GM23338 (cell line): ENCODE results near the gene ZFYVE21. TPM values are rescaled to one million over a fixed set of nuclear protein-coding genes. Genes with fewer than 3 reads are reported as not detected.

Experiments
- ATAC-seq: fragments of 200-7000 bp; cut with Tn5 transposase; 3 replicates; pipeline ENCODE4 v1.9.1; 2020
- DNase-seq: peaks from one replicate; pipeline ENCODE4 v3.0.0-alpha.2; 2015; ENCODE audit warnings: low spot score
- H2AFZ ChIP-seq: fragments of 200-600 bp; sonication (generic); 2 replicates; pipeline ENCODE4 v1.8.0; 2016; ENCODE audit warnings: antibody characterized with exemption, mild to moderate bottlenecking, moderate library complexity
- H3F3A ChIP-seq: fragments of 200-600 bp; sonication (generic); replicated peaks from 2 replicates; pipeline ENCODE4 v1.8.0; 2017; ENCODE audit warnings: antibody characterized with exemption, mixed run types, low read depth
- H3K27ac ChIP-seq: fragments of 200-600 bp; sonication (generic); 2 replicates; pipeline ENCODE4 v1.6.1; 2016; ENCODE audit warnings: low read depth
- H3K27me3 ChIP-seq: fragments of 200-600 bp; sonication (generic); 2 replicates; pipeline ENCODE4 v1.8.0; 2016; ENCODE audit warnings: mild to moderate bottlenecking, mixed run types, moderate library complexity; ENCODE audit not compliant: insufficient read depth
- H3K36me3 ChIP-seq: fragments of 200-600 bp; sonication (generic); 2 replicates; pipeline ENCODE4 v1.8.0; 2016; ENCODE audit warnings: mild to moderate bottlenecking; ENCODE audit not compliant: insufficient read depth
- H3K4me1 ChIP-seq: fragments of 200-600 bp; sonication (generic); 2 replicates; pipeline ENCODE4 v1.8.0; 2016; ENCODE audit warnings: mild to moderate bottlenecking, moderate library complexity; ENCODE audit not compliant: insufficient read depth
- H3K4me2 ChIP-seq: fragments of 200-600 bp; sonication (generic); 2 replicates; pipeline ENCODE4 v1.7.1; 2017; ENCODE audit warnings: mixed run types
- H3K4me3 ChIP-seq: fragments of 200-600 bp; sonication (generic); 2 replicates; pipeline ENCODE4 v1.6.1; 2016; ENCODE audit warnings: mixed run types
- H3K79me2 ChIP-seq: fragments of 200-600 bp; sonication (generic); replicated peaks from 2 replicates; pipeline ENCODE4 v1.8.0; 2017; ENCODE audit warnings: mild to moderate bottlenecking; ENCODE audit not compliant: insufficient read depth
- H3K9me2 ChIP-seq: fragments of 200-600 bp; sonication (generic); 2 replicates; pipeline ENCODE4 v1.8.0; 2017; ENCODE audit not compliant: insufficient read depth
- H4K20me1 ChIP-seq: fragments of 200-600 bp; sonication (generic); replicated peaks from 2 replicates; pipeline ENCODE4 v1.8.0; 2017; ENCODE audit warnings: mild to moderate bottlenecking; ENCODE audit not compliant: insufficient read depth
- H3K27ac Mint-ChIP-seq: 2 replicates; pipeline ENCODE4 v1.8.0; 2020; ENCODE audit warnings: inconsistent platforms, mild to moderate bottlenecking, moderate library complexity, mixed read lengths
- H3K27me3 Mint-ChIP-seq: 3 replicates; pipeline ENCODE4 v1.8.0; 2022; ENCODE audit warnings: low read depth, mild to moderate bottlenecking, moderate library complexity, mixed read lengths, inconsistent platforms; ENCODE audit not compliant: insufficient read depth, poor library complexity
- H3K36me3 Mint-ChIP-seq: 3 replicates; pipeline ENCODE4 v1.8.0; 2021; ENCODE audit warnings: low read depth, mild to moderate bottlenecking, inconsistent platforms, moderate library complexity, mixed read lengths
- H3K4me1 Mint-ChIP-seq: 3 replicates; pipeline ENCODE4 v1.8.0; 2020; ENCODE audit warnings: mild to moderate bottlenecking, inconsistent platforms, mixed read lengths
- H3K4me3 Mint-ChIP-seq: 3 replicates; pipeline ENCODE4 v1.8.0; 2021; ENCODE audit warnings: moderate library complexity, mild to moderate bottlenecking, inconsistent platforms, mixed read lengths
- H3K9me3 Mint-ChIP-seq: 3 replicates; pipeline ENCODE4 v1.8.0; 2020; ENCODE audit warnings: moderate library complexity, mild to moderate bottlenecking, inconsistent platforms, mixed read lengths
- CREB1 ChIP-seq: fragments of 250-450 bp; sonication (Bioruptor Pico); IDR thresholded peaks from 2 replicates; pipeline ENCODE4 v1.5.0; 2020; ENCODE audit warnings: low read depth, mild to moderate bottlenecking, moderate library complexity
- CTCF ChIP-seq, 2 experiments: fragments of 200-600 bp in 1 of 2; sonication (generic) in 1 of 2; conservative IDR thresholded peaks; 2 replicates each; pipeline versions ENCODE4 v1.5.1 to v1.6.1; 2016 to 2017; ENCODE audit warnings: antibody characterized with exemption in 2 of 2, low read depth in 2 of 2, mild to moderate bottlenecking in 2 of 2, moderate library complexity in 1 of 2
- ETS1 ChIP-seq: IDR thresholded peaks from 2 replicates; pipeline ENCODE4 v1.6.1; 2016; ENCODE audit warnings: antibody characterized with exemption
- EZH2 ChIP-seq: fragments of 200-600 bp; sonication (generic); IDR thresholded peaks from one replicate; pipeline ENCODE4 v1.8.0; 2017; ENCODE audit warnings: antibody characterized with exemption, mild to moderate bottlenecking, low read depth; ENCODE audit not compliant: unreplicated experiment
- EZH2phosphoT487 ChIP-seq: fragments of 200-600 bp; sonication (generic); IDR thresholded peaks from one replicate; pipeline ENCODE4 v1.8.1; 2018; ENCODE audit warnings: antibody characterized with exemption; ENCODE audit not compliant: unreplicated experiment
- JUNB ChIP-seq: IDR thresholded peaks from one replicate; pipeline ENCODE4 v1.6.1; 2016; ENCODE audit warnings: antibody characterized with exemption; ENCODE audit not compliant: unreplicated experiment
- NANOG ChIP-seq: IDR thresholded peaks from 2 replicates; pipeline ENCODE4 v1.6.1; 2016; ENCODE audit warnings: antibody characterized with exemption, borderline replicate concordance
- POLR2AphosphoS5 ChIP-seq: IDR thresholded peaks from 2 replicates; pipeline ENCODE4 v1.6.1; 2016; ENCODE audit warnings: antibody characterized with exemption, low read depth
- STAT1 ChIP-seq: IDR thresholded peaks from one replicate; pipeline ENCODE4 v1.6.1; 2016; ENCODE audit warnings: antibody characterized with exemption; ENCODE audit not compliant: unreplicated experiment
- ZNF114 ChIP-seq: fragments of 250-450 bp; sonication (Bioruptor Pico); IDR thresholded peaks from 2 replicates; pipeline ENCODE4 v1.5.0; 2020; ENCODE audit warnings: mild to moderate bottlenecking, moderate library complexity
- ZNF331 ChIP-seq: fragments of 250-450 bp; sonication (Bioruptor Pico); IDR thresholded peaks from 2 replicates; pipeline ENCODE4 v1.5.0; 2020; ENCODE audit warnings: low read depth, mild to moderate bottlenecking, moderate library complexity
- ZNF462 ChIP-seq: fragments of 250-450 bp; sonication (Bioruptor Pico); IDR thresholded peaks from 2 replicates; pipeline ENCODE4 v1.5.0; 2020; ENCODE audit warnings: mild to moderate bottlenecking, moderate library complexity
- polyA plus RNA-seq: library from polyadenylated mRNA; unstranded; fragments of >200 nt; fragmentation: Nextera tagmentation; extraction: Ambion mirVana; gene quantifications from 2 replicates; pipeline ENCODE4 v1.2.1, GENCODE V29; 2016
- total RNA-seq: library from RNA; depleted of rRNA; stranded (reverse); fragments of >200 nt; shearing (Covaris generic); gene quantifications from 2 replicates; pipeline ENCODE4 v1.2.3, GENCODE V29; 2014
- TF ChIP-seq, protein P1 (sequence below): IDR thresholded peaks from one replicate; pipeline ENCODE4 v1.6.1; 2018; ENCODE audit warnings: antibody characterized with exemption; ENCODE audit not compliant: unreplicated experiment

ZFYVE21 gene
- total and polyA plus RNA-seq, 2 experiments from 2014 or later: 88.0 to 89.6 TPM

GRCh38 chr14:103705118-103705503 is 10.5 kb upstream of the ZFYVE21 start:
- Histone ChIP-seq H3K9me2 (no peaks in the 10 kb centered on the region), H3K27me3 (no peaks in the 10 kb centered on the region), H4K20me1 (peaks cover 10% of the 10 kb centered on the region), H3K4me3 (no peak overlapping the region), H3K36me3 (peaks cover 5% of the 10 kb centered on the region; the same call in 1 of the 2 replicates), H3K4me2 (no peak overlapping the region), H3K4me1 (no peaks in the 10 kb centered on the region), H3K27ac (no peak overlapping the region), H3K79me2 (no peaks in the 10 kb centered on the region), H2AFZ (no peak overlapping the region), H3F3A (peaks cover 6% of the 10 kb centered on the region; the same call in 1 of the 2 replicates)
- 0 out of 2 replicates have a peak overlapping the region, but pooled peaks have one; percentile 61 for H3K27ac Mint-ChIP-seq
- H3K4me3 Mint-ChIP-seq: no peak overlapping the region
- TF ChIP-seq JUNB (no peak), STAT1 (no peak), NANOG (no peak), EZH2phosphoT487 (no peak), CREB1 (no peak), ZNF462 (CRISPR knock-in tag) (no peak), CTCF (conservative IDR thresholded peaks at IDR 0.05; ENCODE audit: low read depth in 2 of 2) (no peak), ZNF114 (no peak), ETS1 (no peak), POLR2AphosphoS5 (no peak; the same call in 1 of the 2 replicates), ZNF331 (CRISPR knock-in tag) (no peak), EZH2 (no peak)
- TF ChIP-seq, protein P1, sequence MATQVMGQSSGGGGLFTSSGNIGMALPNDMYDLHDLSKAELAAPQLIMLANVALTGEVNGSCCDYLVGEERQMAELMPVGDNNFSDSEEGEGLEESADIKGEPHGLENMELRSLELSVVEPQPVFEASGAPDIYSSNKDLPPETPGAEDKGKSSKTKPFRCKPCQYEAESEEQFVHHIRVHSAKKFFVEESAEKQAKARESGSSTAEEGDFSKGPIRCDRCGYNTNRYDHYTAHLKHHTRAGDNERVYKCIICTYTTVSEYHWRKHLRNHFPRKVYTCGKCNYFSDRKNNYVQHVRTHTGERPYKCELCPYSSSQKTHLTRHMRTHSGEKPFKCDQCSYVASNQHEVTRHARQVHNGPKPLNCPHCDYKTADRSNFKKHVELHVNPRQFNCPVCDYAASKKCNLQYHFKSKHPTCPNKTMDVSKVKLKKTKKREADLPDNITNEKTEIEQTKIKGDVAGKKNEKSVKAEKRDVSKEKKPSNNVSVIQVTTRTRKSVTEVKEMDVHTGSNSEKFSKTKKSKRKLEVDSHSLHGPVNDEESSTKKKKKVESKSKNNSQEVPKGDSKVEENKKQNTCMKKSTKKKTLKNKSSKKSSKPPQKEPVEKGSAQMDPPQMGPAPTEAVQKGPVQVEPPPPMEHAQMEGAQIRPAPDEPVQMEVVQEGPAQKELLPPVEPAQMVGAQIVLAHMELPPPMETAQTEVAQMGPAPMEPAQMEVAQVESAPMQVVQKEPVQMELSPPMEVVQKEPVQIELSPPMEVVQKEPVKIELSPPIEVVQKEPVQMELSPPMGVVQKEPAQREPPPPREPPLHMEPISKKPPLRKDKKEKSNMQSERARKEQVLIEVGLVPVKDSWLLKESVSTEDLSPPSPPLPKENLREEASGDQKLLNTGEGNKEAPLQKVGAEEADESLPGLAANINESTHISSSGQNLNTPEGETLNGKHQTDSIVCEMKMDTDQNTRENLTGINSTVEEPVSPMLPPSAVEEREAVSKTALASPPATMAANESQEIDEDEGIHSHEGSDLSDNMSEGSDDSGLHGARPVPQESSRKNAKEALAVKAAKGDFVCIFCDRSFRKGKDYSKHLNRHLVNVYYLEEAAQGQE: no peak
- no peak for DNase-seq
- H3K27me3 Mint-ChIP-seq: peaks cover 24% of the 10 kb centered on the region
- H3K36me3 Mint-ChIP-seq: peaks cover 52% of the 10 kb centered on the region
- ATAC-seq: no peak
- H3K9me3 Mint-ChIP-seq: no peaks in the 10 kb centered on the region
- H3K4me1 Mint-ChIP-seq: peaks cover 14% of the 10 kb centered on the region
